Progenitor cell of endocrine pancreas (in vitro differentiated cells): ENCODE results near the gene PRKD3. TPM values are rescaled to one million over a fixed set of nuclear protein-coding genes. Genes with fewer than 3 reads are reported as not detected.

Experiments used
- DNase-seq: peaks from one replicate; pipeline ENCODE4 v3.0.0; 2021; ENCODE audit warnings: low spot score; ENCODE audit not compliant: unreplicated experiment
- H3K27ac Mint-ChIP-seq: 2 replicates; pipeline ENCODE4 v1.8.0; 2021; ENCODE audit warnings: mild to moderate bottlenecking, moderate library complexity, mixed read lengths
- H3K27me3 Mint-ChIP-seq: 2 replicates; pipeline ENCODE4 v1.8.0; 2021; ENCODE audit warnings: mixed read lengths
- H3K36me3 Mint-ChIP-seq: 2 replicates; pipeline ENCODE4 v1.8.0; 2022; ENCODE audit warnings: mixed read lengths; ENCODE audit not compliant: insufficient read depth
- H3K4me1 Mint-ChIP-seq: 2 replicates; pipeline ENCODE4 v1.8.0; 2021; ENCODE audit warnings: low read depth, mixed read lengths
- H3K4me3 Mint-ChIP-seq: 2 replicates; pipeline ENCODE4 v1.8.0; 2021; ENCODE audit warnings: low read depth, mild to moderate bottlenecking, moderate library complexity, mixed read lengths
- H3K9me3 Mint-ChIP-seq: 2 replicates; pipeline ENCODE4 v1.8.0; 2021; ENCODE audit warnings: low read depth, mixed read lengths
- CTCF ChIP-seq: fragments of 200-600 bp; sonication (generic); IDR thresholded peaks from one replicate; pipeline ENCODE4 v1.5.0; 2021; ENCODE audit warnings: antibody characterized with exemption, mild to moderate bottlenecking; ENCODE audit not compliant: unreplicated experiment
- total RNA-seq: library from RNA; stranded (reverse); gene quantifications from 2 replicates; pipeline ENCODE4 v1.2.1, GENCODE V29; 2021

PRKD3 gene
- total RNA-seq, 1 donor from 2014 or later: 56.6 TPM

- peaks cover 13% of the 10 kb centered on the region for H3K36me3 Mint-ChIP-seq
- no peak for TF ChIP-seq CTCF
Measured at GRCh38 chr2:37276291-37276690, 48.3 kb downstream of the PRKD3 start.

More at GRCh38 chr2:37276291-37276690, 48.3 kb downstream of the PRKD3 start:
- DNase-seq: no peak
- H3K9me3 Mint-ChIP-seq: no peaks in the 10 kb centered on the region
- no peaks in the 10 kb centered on the region for H3K4me1 Mint-ChIP-seq
- H3K4me3 Mint-ChIP-seq: no peak overlapping the region
- H3K27ac Mint-ChIP-seq: no peak overlapping the region
- no peaks in the 10 kb centered on the region for H3K27me3 Mint-ChIP-seq

Other genes starting within 250 kb of the PRKD3 start
- gene HEATR5B, start 240.5 kb downstream of the PRKD3 start, total RNA-seq: 22.0 and 22.2 TPM in 2 replicates
- gene GPATCH11, start 240.3 kb downstream of the PRKD3 start, total RNA-seq: 4.3 and 4.4 TPM in 2 replicates
- 34.7 and 36.5 TPM in 2 replicates for gene EIF2AK2, start 167.9 kb downstream of the PRKD3 start, total RNA-seq
- gene SULT6B1, start 136.2 kb downstream of the PRKD3 start, total RNA-seq: not detected in 2 replicates
- 0.84 and 1.0 TPM in 2 replicates for gene CEBPZOS, start 128.3 kb downstream of the PRKD3 start, total RNA-seq
- 48.4 and 49.0 TPM in 2 replicates for gene CEBPZ, start 93.2 kb downstream of the PRKD3 start, total RNA-seq
- gene NDUFAF7, start 93.2 kb downstream of the PRKD3 start, total RNA-seq: 27.6 and 36.2 TPM in 2 replicates
- gene QPCT, start 19.8 kb upstream of the PRKD3 start, total RNA-seq: 2.7 TPM in 2 replicates